Subcutaneous adipose tissue (tissue), 4 donors: ENCODE measurements around the gene CLNS1A. TPM values are rescaled to one million over a fixed set of nuclear protein-coding genes. Genes with fewer than 3 reads are reported as not detected.

Experiments
- CTCF ChIP-seq: fragments of 450-650 bp; IDR thresholded peaks from one replicate; pipeline ENCODE4 v1.5.1; 2016; ENCODE audit warnings: low read depth, mild to moderate bottlenecking, control low read depth, antibody characterized with exemption, moderate library complexity
- total RNA-seq, 4 donors: library from RNA; depleted of rRNA; stranded (reverse); fragments of >200 nt; gene quantifications; one replicate each; pipeline ENCODE4 v1.1.0, GENCODE V29; 2016

The CLNS1A gene
- total RNA-seq, 4 donors from 2014 or later: 33.0 to 92.3 (median 76.1) TPM

- TF ChIP-seq CTCF: no peak
Measured at GRCh38 chr11:77592727-77593126, 44.9 kb downstream of the CLNS1A start.

GRCh38 chr11:77590194-77590782 lies 47.3 kb downstream of the CLNS1A start:
- no peak for TF ChIP-seq CTCF

- no peak for TF ChIP-seq CTCF
Measured at GRCh38 chr11:77589521-77590193, 47.9 kb downstream of the CLNS1A start, which contains the start of gene AQP11. AQP11 (plus strand) TSS chr11:77589953; CDS start chr11:77589993, 40 bp downstream.

GRCh38 chr11:77589181-77589520 lies 48.4 kb downstream of the CLNS1A start:
- TF ChIP-seq CTCF: no peak

GRCh38 chr11:77580712-77581337 lies 56.8 kb downstream of the CLNS1A start:
- no peak for TF ChIP-seq CTCF

GRCh38 chr11:77569676-77570070 lies 67.9 kb downstream of the CLNS1A start:
- no peak for TF ChIP-seq CTCF

- no peak for TF ChIP-seq CTCF
Measured at GRCh38 chr11:77568916-77569675, 68.5 kb downstream of the CLNS1A start.
